Activated CD8-positive, alpha-beta memory T cell treated with anti-CD3 and anti-CD28 coated beads for 1 hour (primary cell): ENCODE measurements around the gene ADGRD1.
"Not testable (repeated sequence)": the region's sequence is repeated elsewhere in the genome, so short reads cannot be mapped to it uniquely, and the experiment has no call there.

Source experiments
- DNase-seq, 2 donors: peaks; one replicate each; pipeline ENCODE4 v3.0.0-alpha.2; 2020; ENCODE audit warnings: low read depth in 1 of 2; ENCODE audit errors: extremely low read depth in 1 of 2

Gene ADGRD1

DNA sequence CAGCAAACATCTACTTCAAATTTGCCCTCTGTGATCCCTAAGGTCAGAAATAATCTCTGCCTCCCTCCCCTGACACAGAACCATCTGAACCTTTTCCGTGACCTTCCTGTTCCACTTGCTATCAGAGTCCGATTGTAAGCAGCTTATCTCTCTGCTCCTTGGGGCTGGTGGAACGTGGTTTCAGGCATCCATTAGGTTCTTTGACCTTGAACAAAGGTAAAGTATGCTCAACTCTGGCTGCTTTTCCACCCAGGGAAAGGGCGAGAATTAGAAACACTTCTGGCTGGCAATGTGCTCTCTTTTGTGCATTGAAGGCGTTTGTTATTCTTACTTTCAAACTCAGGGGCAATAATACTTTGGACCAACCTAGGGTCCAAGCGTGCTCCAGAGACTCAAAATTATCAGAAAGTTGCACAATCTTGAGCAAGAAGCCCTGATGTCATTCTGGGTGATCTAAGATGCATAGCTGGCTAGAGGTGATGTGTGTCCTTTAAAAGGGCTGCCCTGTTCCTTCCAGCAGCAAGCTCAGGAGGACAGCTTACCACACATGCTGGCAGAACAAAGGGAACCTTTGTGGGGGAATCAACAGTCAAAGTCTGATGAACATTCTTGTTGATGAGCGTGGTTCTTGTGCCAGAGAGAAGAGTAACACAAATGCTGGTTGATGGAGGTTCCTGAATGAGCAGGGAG is 29.8 kb downstream of the ADGRD1 start:
- DNase-seq, result no peak

DNA sequence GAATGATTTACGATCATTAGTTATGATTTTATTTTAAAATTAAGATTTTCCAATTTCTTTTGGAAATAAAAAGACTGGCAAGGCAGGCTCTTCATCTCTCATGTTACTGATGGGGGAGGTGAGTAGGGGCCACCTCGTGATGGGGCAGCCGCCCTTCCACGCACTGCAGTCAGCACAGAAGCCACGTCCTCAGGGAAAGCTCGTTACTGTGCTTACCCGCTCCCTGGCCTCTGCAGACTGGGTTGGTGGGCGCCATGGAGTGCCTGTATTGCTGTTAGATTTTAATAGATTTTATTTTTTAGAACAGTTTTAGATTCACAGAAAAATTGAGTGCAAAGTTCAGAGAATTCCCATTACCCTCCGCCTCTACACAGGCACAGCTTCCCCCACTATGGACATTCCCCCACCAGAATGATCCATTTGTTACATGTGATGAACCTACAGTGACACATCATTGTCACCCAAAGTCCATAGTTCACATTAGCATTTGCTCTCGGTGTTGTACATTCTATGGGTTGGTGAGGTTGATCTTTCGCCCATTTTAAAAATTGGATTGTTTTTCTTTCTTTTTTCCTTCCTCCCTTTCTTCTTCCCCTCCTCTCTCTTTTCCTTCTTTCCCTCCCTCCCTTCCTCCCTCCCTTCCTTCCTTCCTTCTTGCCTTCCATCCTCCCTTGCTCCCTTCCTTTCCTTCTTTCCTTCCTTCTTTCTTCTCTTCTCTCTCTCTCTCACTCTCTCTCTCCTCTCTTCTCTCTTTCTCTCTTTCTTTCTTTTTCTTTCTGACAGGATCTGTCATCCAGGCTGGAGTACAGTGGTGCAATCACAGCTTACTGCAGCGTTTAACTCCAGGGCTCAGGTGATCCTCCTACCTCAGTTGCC is 30.7 kb downstream of the ADGRD1 start:
- DNase-seq, result no peak

DNA sequence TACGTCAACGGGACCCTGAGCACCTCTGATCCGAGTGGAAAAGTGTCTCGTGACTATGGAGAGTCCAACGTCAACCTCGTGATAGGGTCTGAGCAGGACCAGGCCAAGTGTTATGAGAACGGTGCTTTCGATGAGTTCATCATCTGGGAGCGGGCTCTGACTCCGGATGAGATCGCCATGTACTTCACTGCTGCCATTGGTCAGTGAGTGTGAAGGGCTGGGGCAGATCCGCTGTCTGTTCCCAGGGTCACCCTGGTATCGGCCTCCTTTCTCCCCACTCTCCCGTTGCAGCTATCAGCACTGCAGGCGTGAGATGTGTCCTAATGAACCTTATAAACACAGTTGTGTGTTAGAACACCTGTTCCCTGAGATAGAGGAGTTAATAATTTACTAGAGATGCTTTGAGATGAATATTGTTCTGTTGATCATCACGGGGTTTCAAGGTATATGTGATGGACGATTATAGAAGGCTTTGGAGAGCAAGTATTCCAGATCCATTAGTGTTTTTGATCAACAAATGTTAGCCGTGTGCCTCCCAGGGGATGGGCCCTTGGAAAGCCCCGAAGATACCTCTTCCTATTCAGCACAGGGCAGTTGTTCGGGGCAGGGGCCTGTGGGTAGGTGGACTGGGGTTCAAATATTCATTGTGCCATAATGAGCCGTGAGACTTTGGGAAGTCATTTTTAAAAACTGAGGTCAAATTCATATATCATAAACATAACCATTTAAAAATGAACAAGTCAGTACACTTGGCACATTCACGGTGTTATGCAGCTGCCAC is 33.6 kb downstream of the ADGRD1 start:
- no peak for DNase-seq

DNA sequence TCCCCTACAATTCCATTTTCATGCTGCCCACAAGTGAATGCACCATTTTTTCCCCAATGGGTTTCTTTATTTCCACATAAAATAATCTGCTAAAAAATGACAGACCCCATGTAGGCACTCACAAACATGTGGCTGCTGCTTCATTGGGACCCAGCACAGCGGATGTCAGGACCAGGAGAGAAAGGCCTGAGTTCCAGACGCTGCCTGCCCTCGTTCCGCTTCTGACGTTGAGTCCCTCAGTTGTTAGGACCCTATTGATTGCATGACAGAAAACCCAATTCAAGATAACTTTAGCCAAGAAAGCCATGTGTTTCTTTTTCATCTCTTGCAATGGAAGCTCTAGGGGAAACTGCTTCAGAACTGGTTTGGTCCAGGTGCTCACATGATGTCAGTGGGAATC is 34.6 kb downstream of the ADGRD1 start:
- DNase-seq, result no peak

DNA sequence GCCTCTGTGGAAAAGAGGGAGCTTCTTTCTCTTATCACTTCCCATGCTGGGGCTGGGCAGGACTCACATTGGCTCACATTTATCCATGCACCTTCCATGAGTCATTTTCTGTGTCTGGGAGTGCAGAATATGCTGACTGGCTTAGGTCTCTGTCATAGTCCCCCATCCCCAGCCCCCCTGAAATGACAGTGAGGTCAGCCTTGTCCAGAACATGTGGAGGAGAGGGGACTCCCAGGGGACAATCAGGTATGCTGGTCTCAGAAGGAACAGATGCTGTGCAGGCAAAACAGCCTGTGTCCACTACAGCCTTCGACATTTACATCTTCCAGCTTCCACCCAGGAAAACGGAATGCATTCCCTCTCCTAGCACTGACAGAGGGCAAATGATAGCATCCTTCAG is 35.0 kb downstream of the ADGRD1 start:
- no peak for DNase-seq

- DNase-seq, result no peak
Observed at GRCh38 chr12:130989391-130989790, 35.7 kb downstream of the ADGRD1 start.

DNA sequence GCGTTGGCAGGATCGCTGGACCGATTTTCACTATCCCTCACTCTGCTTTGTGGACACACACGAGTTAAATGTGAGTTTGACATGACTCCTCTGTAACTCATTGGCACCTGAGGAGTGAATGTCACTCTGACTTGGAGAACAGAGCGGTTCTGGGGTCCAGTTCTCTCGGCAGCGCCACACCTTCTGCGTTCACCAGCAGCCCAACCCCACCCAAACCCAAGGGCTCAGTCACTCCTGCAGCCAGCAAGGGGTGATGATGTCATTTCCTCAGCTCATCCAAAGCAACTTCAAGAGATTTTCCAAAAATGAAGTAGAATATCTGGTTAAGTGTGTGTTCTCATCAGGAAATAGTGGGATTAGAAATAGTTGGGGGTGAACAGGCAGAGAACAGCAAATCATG is 36.3 kb downstream of the ADGRD1 start:
- no peak for DNase-seq

DNA sequence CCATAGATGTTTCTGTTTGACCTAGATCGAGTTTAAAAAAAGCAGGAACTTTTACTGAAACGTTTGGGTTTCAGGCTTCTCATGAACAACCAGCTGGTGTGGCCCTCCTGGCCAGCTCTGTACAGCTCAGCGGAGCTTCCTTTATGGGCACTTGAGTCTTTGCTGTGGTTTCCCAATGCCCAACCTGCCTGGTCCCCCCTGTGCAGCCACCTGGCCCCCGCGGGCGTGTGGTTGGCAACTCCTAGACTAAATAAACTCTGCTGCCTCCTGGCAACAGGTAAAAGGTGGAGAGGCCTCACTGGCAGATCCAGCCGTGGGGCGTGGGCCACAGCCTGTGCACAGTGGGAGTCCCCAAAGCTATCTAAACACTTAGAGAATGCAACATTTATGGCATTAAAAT is 38.7 kb downstream of the ADGRD1 start:
- no peak for DNase-seq

DNA sequence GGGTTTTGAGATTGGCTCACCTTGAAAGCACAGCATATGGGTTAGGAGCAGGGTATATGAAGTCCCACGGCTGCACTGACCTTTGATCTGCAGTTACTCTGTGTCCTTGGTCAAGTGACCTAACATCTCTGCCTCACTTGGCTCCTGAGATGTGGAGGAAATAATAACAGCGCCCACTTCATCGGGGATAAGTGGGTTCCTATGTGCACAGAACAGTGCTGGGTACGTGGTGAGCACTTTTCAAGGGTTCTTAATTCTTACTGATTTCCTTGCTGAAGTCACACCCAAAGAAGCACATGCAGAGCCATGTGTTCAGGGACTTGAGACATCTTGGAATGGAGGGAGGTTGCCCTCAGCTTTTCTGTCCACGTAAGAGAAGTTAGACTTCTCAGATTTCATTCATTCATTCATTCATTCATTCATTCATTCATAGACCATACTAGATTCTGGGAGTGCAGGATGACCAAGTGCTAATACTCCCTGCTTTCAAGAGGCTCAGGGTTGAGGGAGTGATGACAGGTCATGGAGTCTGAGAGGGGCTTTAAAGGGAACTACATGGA is 39.4 kb downstream of the ADGRD1 start:
- DNase-seq, result no peak

GRCh38 chr12:130993759-130994670 is 40.3 kb downstream of the ADGRD1 start:
- DNase-seq, result no peak

GRCh38 chr12:130994821-130995375 is 41.2 kb downstream of the ADGRD1 start:
- no peak for DNase-seq

- DNase-seq, result not testable (repeated sequence)
Observed at GRCh38 chr12:130995386-130995969, 41.8 kb downstream of the ADGRD1 start.

DNA sequence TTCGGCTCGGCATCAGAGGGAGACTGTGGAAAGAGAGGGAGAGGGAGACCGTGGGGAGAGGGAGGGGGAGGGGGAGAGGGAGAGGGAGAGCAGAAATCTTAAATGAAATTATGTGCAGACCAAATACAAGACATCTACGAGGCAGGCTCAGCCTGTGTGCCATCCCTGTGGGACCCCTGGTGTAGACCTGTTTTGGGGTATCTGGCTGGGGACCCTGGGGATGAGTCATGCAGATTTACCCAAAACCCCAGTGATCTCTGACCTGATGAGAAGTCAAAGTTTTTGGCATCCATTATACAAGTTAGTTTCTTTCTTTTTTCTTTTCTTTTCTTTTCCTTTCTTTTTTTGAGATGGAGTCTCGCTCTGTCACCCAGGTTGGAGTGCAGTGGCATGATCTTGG is 44.4 kb downstream of the ADGRD1 start:
- DNase-seq, result no peak

GRCh38 chr12:131000000-131000486 is 46.3 kb downstream of the ADGRD1 start:
- no peak for DNase-seq

GRCh38 chr12:131001493-131001892 is 47.8 kb downstream of the ADGRD1 start:
- no peak for DNase-seq

DNA sequence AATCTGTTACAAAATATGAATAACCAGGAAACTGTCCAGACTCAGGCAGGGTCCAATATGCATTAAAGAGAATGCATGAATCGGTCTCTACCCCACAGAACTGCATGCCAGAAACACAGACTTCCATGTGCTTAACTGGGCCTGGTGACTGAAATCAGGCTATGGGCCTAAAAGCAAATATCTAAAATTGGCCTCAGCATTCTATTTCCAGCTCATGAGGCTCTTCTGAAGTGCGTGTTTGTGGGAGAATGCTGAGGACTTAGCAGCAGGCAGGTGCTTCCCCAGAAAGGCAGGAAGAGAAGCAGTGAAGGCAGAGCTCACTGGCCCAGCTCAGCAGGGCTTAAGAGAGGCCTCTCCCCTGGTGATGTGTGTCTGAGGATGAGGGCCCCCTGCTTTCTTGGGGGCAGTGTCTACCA is 48.5 kb downstream of the ADGRD1 start:
- no peak for DNase-seq

- no peak for DNase-seq
Observed at GRCh38 chr12:131003036-131003715, 49.5 kb downstream of the ADGRD1 start.

DNA sequence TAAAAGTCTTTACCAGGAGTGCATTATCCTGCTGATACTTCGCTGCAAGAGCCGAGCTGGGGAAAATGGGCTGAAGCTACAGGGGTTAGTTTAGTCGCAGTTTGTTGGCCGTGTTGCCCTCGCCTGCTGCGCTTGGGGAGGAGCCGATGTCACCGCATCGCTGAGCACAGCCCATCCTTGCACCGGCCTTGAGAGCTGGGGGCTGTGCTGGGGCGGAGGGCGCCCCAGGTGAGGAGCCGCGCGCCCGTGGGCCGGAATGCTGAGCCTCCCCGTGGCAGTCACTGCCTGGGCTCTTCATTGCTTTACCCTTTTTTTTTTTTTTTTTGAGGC is 50.0 kb downstream of the ADGRD1 start:
- DNase-seq, result no peak

GRCh38 chr12:131004166-131004565 is 50.5 kb downstream of the ADGRD1 start:
- no peak for DNase-seq
